Neural cell (in vitro differentiated cells): Measurements from ENCODE around the gene NHLRC4. TPM values are rescaled to one million over a fixed set of nuclear protein-coding genes. Genes with fewer than 3 reads are reported as not detected.

Source experiments
- H2AFZ ChIP-seq: fragments of 200-600, 300-800 bp; sonication (generic), shearing (Covaris generic); 2 replicates; pipeline ENCODE4 v1.6.0; 2014; ENCODE audit warnings: low read depth, mild to moderate bottlenecking, antibody characterized with exemption, low read length, moderate library complexity
- H3F3A ChIP-seq: fragments of 200-600 bp; shearing (Covaris generic); 2 replicates; pipeline ENCODE4 v1.6.1; 2016; ENCODE audit warnings: mild to moderate bottlenecking, moderate library complexity, mixed read lengths, antibody characterized with exemption, low read length; ENCODE audit not compliant: insufficient read depth, poor library complexity, severe bottlenecking
- H3K27ac ChIP-seq: fragments of 200-600, 300-800 bp; sonication (generic), shearing (Covaris generic); 2 replicates; pipeline ENCODE4 v1.5.1; 2014; ENCODE audit warnings: mild to moderate bottlenecking, low read length, moderate library complexity
- H3K27me3 ChIP-seq: fragments of 300-800, 200-600 bp; sonication (generic), shearing (Covaris generic); 2 replicates; pipeline ENCODE4 v1.6.0; 2014; ENCODE audit warnings: mild to moderate bottlenecking, low read depth, low read length, moderate library complexity; ENCODE audit not compliant: insufficient read depth
- H3K36me3 ChIP-seq: fragments of 300-800, 200-600 bp; sonication (generic), shearing (Covaris generic); 2 replicates; pipeline ENCODE4 v1.5.1; 2014; ENCODE audit warnings: mild to moderate bottlenecking, antibody characterized with exemption, low read length, moderate library complexity; ENCODE audit not compliant: insufficient read depth
- H3K4me2 ChIP-seq: fragments of 300-800, 200-600 bp; sonication (generic), shearing (Covaris generic); 2 replicates; pipeline ENCODE4 v1.6.0; 2014; ENCODE audit warnings: mild to moderate bottlenecking, low read length
- H3K4me3 ChIP-seq: fragments of 300-800, 200-600 bp; sonication (generic), shearing (Covaris generic); 2 replicates; pipeline ENCODE4 v1.5.1; 2014; ENCODE audit warnings: mild to moderate bottlenecking, low read length, moderate library complexity
- H3K79me2 ChIP-seq: fragments of 200-600 bp; shearing (Covaris generic); replicated peaks from 2 replicates; pipeline ENCODE4 v1.6.0; 2014; ENCODE audit warnings: mild to moderate bottlenecking, low read length, moderate library complexity; ENCODE audit not compliant: insufficient read depth
- H3K9ac ChIP-seq: fragments of 300-800, 200-600 bp; sonication (generic), shearing (Covaris generic); 2 replicates; pipeline ENCODE4 v1.6.1; 2016; ENCODE audit warnings: mild to moderate bottlenecking, low read length, mixed read lengths
- H3K9me2 ChIP-seq: fragments of 200-600 bp; shearing (Covaris generic); 2 replicates; pipeline ENCODE4 v1.6.1; 2016; ENCODE audit warnings: mild to moderate bottlenecking, low read length, mixed read lengths; ENCODE audit not compliant: insufficient read depth
- H3K9me3 ChIP-seq: fragments of 200-600, 300-800 bp; sonication (generic), shearing (Covaris generic); 2 replicates; pipeline ENCODE4 v1.6.1; 2016; ENCODE audit warnings: mild to moderate bottlenecking, mixed run types, low read length, moderate library complexity, mixed read lengths
- H4K20me1 ChIP-seq: fragments of 200-600 bp; shearing (Covaris generic); 2 replicates; pipeline ENCODE4 v1.6.1; 2016; ENCODE audit warnings: mild to moderate bottlenecking, mixed run types; ENCODE audit not compliant: insufficient read depth
- EP300 ChIP-seq: fragments of 450-650 bp; conservative IDR thresholded peaks from 2 replicates; pipeline ENCODE4 v1.6.1; 2014; ENCODE audit warnings: antibody characterized with exemption, mild to moderate bottlenecking, moderate library complexity; ENCODE audit not compliant: poor library complexity, severe bottlenecking
- EZH2 ChIP-seq: fragments of 200-600, 300-800 bp; shearing (Covaris generic), sonication (generic); IDR thresholded peaks from 2 replicates; pipeline ENCODE4 v1.6.1; 2014; ENCODE audit warnings: antibody characterized with exemption, low read length, borderline replicate concordance, mild to moderate bottlenecking; ENCODE audit not compliant: insufficient read depth, poor library complexity, severe bottlenecking
- MXI1 ChIP-seq: fragments of 450-650 bp; conservative IDR thresholded peaks from 2 replicates; pipeline ENCODE4 v1.6.1; 2014; ENCODE audit warnings: antibody characterized with exemption, mild to moderate bottlenecking; ENCODE audit not compliant: poor library complexity, severe bottlenecking
- POLR2AphosphoS5 ChIP-seq: IDR thresholded peaks from 2 replicates; pipeline ENCODE4 v1.6.1; 2012
- RAD21 ChIP-seq: fragments of 450-650 bp; conservative IDR thresholded peaks from 2 replicates; pipeline ENCODE4 v1.6.1; 2014; ENCODE audit warnings: antibody characterized with exemption, mild to moderate bottlenecking, moderate library complexity
- SMC3 ChIP-seq: fragments of 450-650 bp; conservative IDR thresholded peaks from 2 replicates; pipeline ENCODE4 v1.6.1; 2014; ENCODE audit warnings: antibody characterized with exemption, mild to moderate bottlenecking, moderate library complexity; ENCODE audit not compliant: poor library complexity
- TAF1 ChIP-seq: IDR thresholded peaks from 2 replicates; pipeline ENCODE4 v1.6.1; 2012; ENCODE audit warnings: low read depth
- polyA plus RNA-seq: library from polyadenylated mRNA; depleted of rRNA; stranded (reverse); fragments of >200 nt; gene quantifications from 2 replicates; pipeline ENCODE4 v1.2.3, GENCODE V29; 2014
- TF ChIP-seq, protein P1 (sequence below): fragments of 450-650 bp; IDR thresholded peaks from 2 replicates; pipeline ENCODE4 v1.5.1; 2014; ENCODE audit warnings: antibody characterized with exemption, mild to moderate bottlenecking, moderate library complexity; ENCODE audit not compliant: poor library complexity, severe bottlenecking
- TF ChIP-seq, protein P2 (sequence below): IDR thresholded peaks from 2 replicates; pipeline ENCODE4 v1.6.1; 2012; ENCODE audit warnings: borderline replicate concordance

Gene NHLRC4
- polyA plus RNA-seq, 1 donor from 2014 or later, result not detected

DNA sequence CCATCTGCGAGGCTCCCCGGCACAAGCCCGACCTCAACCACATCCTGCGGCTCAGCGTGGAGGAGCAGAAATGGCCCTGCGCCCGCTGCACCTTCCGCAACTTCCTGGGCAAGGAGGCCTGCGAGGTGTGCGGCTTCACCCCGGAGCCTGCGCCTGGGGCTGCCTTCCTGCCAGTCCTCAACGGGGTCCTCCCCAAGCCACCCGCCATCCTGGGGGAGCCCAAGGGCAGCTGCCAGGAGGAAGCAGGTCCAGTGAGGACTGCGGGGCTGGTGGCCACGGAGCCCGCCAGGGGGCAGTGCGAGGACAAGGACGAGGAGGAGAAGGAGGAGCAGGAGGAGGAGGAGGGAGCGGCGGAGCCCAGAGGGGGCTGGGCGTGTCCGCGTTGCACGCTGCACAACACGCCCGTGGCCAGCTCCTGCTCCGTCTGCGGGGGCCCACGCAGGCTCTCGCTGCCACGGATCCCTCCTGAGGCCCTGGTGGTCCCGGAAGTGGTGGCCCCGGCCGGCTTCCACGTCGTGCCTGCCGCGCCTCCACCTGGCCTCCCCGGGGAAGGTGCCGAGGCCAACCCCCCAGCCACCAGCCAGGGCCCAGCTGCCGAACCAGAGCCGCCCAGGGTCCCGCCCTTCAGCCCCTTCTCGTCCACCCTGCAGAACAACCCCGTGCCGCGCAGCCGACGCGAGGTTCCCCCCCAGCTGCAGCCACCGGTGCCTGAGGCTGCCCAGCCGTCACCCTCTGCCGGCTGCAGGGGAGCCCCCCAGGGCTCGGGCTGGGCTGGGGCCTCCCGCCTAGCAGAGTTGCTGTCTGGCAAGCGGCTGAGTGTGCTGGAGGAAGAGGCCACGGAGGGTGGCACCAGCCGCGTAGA lies 19.7 kb upstream of the NHLRC4 start:
- Histone ChIP-seq H3K9ac (no peak overlapping the region), H3F3A (no peaks in the 10 kb centered on the region), H3K9me2 (no peaks in the 10 kb centered on the region), H3K79me2 (no peaks in the 10 kb centered on the region), H2AFZ (no peak overlapping the region), H3K27ac (no peak overlapping the region), H3K36me3 (no peaks in the 10 kb centered on the region), H4K20me1 (no peaks in the 10 kb centered on the region), H3K27me3 (no peaks in the 10 kb centered on the region), H3K4me2 (no peak overlapping the region), H3K4me3 (no peak overlapping the region), H3K9me3 (no peaks in the 10 kb centered on the region)
- no peak for TF ChIP-seq TAF1
- no peak for TF ChIP-seq MXI1
- no peak for TF ChIP-seq SMC3
- TF ChIP-seq EZH2, result no peak

DNA sequence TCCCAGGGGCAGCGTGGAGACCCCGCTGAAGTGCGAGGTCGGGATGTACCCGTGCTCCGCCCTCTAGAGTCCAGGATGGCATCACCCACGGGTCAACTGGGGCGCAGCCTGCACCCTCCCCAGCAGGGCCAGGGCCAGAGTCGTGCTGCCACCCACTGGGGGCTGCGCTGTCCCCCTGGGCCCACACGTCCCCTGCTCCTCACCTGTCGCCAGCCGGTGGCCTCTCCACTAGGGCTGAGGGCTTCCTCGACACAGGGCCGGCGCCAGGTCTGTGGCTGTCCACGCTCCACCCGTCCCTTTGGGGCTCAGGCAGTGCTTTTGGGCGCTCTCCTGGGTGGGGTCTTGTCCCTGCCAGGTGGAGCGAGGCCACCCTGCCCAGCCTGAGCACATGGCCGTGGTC lies 18.2 kb upstream of the NHLRC4 start:
- Histone ChIP-seq H3K9ac (no peak overlapping the region), H3K4me2 (no peak overlapping the region), H3K79me2 (no peaks in the 10 kb centered on the region), H3K27ac (no peak overlapping the region), H3K36me3 (no peaks in the 10 kb centered on the region), H3K9me3 (no peaks in the 10 kb centered on the region), H4K20me1 (no peaks in the 10 kb centered on the region), H3K4me3 (no peak overlapping the region), H3F3A (no peaks in the 10 kb centered on the region), H3K9me2 (no peaks in the 10 kb centered on the region), H3K27me3 (no peaks in the 10 kb centered on the region), H2AFZ (no peak overlapping the region)
- TF ChIP-seq, protein P1, sequence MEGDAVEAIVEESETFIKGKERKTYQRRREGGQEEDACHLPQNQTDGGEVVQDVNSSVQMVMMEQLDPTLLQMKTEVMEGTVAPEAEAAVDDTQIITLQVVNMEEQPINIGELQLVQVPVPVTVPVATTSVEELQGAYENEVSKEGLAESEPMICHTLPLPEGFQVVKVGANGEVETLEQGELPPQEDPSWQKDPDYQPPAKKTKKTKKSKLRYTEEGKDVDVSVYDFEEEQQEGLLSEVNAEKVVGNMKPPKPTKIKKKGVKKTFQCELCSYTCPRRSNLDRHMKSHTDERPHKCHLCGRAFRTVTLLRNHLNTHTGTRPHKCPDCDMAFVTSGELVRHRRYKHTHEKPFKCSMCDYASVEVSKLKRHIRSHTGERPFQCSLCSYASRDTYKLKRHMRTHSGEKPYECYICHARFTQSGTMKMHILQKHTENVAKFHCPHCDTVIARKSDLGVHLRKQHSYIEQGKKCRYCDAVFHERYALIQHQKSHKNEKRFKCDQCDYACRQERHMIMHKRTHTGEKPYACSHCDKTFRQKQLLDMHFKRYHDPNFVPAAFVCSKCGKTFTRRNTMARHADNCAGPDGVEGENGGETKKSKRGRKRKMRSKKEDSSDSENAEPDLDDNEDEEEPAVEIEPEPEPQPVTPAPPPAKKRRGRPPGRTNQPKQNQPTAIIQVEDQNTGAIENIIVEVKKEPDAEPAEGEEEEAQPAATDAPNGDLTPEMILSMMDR, result no peak
- TF ChIP-seq MXI1 (no peak), EZH2 (no peak), RAD21 (no peak), TAF1 (no peak), EP300 (no peak), SMC3 (no peak), POLR2AphosphoS5 (no peak)
- TF ChIP-seq, protein P2, sequence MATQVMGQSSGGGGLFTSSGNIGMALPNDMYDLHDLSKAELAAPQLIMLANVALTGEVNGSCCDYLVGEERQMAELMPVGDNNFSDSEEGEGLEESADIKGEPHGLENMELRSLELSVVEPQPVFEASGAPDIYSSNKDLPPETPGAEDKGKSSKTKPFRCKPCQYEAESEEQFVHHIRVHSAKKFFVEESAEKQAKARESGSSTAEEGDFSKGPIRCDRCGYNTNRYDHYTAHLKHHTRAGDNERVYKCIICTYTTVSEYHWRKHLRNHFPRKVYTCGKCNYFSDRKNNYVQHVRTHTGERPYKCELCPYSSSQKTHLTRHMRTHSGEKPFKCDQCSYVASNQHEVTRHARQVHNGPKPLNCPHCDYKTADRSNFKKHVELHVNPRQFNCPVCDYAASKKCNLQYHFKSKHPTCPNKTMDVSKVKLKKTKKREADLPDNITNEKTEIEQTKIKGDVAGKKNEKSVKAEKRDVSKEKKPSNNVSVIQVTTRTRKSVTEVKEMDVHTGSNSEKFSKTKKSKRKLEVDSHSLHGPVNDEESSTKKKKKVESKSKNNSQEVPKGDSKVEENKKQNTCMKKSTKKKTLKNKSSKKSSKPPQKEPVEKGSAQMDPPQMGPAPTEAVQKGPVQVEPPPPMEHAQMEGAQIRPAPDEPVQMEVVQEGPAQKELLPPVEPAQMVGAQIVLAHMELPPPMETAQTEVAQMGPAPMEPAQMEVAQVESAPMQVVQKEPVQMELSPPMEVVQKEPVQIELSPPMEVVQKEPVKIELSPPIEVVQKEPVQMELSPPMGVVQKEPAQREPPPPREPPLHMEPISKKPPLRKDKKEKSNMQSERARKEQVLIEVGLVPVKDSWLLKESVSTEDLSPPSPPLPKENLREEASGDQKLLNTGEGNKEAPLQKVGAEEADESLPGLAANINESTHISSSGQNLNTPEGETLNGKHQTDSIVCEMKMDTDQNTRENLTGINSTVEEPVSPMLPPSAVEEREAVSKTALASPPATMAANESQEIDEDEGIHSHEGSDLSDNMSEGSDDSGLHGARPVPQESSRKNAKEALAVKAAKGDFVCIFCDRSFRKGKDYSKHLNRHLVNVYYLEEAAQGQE, result no peak
